ENCODE results near the gene FABP3. TPM values are rescaled to one million over a fixed set of nuclear protein-coding genes. Genes with fewer than 3 reads are reported as not detected.

FABP3 gene
- total RNA-seq, 2 donors from 2014 or later, result 25.0 to 54.1 TPM

GRCh38 chr1:31370565-31370964 lies 2.3 kb downstream of the FABP3 start:
- 85% methylated on average over 4 of the region's 4 CpGs for WGBS
- no peak overlapping the region for H3K27ac ChIP-seq

DNA sequence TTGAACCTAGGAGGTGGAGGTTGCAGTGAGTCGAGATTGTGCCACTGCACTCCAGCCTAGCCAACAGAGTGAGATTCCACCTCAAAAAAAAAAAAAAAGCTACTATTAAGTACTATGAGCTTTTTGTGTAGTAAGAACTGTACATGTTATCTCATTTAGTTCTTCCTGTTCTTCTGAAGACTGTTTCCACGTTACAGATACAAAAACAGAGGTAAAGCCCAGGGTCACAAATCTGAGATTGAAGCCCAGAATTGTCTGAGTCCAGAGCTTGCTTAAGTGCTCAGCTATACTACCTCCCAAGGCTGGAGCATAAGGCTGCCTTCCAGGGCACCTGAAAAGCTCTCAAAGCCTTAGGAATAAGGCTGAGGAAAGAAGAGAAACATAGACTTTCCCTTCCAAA lies 2.9 kb downstream of the FABP3 start:
- H3K27me3 ChIP-seq (replicated peaks; ENCODE audit: insufficient read depth), result no peaks in the 10 kb centered on the region
- no peaks in the 10 kb centered on the region for H3K9me3 ChIP-seq
- TF ChIP-seq, protein P1, sequence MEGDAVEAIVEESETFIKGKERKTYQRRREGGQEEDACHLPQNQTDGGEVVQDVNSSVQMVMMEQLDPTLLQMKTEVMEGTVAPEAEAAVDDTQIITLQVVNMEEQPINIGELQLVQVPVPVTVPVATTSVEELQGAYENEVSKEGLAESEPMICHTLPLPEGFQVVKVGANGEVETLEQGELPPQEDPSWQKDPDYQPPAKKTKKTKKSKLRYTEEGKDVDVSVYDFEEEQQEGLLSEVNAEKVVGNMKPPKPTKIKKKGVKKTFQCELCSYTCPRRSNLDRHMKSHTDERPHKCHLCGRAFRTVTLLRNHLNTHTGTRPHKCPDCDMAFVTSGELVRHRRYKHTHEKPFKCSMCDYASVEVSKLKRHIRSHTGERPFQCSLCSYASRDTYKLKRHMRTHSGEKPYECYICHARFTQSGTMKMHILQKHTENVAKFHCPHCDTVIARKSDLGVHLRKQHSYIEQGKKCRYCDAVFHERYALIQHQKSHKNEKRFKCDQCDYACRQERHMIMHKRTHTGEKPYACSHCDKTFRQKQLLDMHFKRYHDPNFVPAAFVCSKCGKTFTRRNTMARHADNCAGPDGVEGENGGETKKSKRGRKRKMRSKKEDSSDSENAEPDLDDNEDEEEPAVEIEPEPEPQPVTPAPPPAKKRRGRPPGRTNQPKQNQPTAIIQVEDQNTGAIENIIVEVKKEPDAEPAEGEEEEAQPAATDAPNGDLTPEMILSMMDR (IDR thresholded peaks at IDR 0.05), result no peak
- TF ChIP-seq POLR2AphosphoS5 (IDR thresholded peaks at IDR 0.05) (no peak), POLR2A (IDR thresholded peaks at IDR 0.05) (no peak)
- peaks cover 4% of the 10 kb centered on the region for H3K4me1 ChIP-seq (replicated peaks)
- intact Hi-C loops (cut with DNase I), result loop anchor here (5.0 kb wide), 1 partner anchor 73 kb away; the partner anchor contains the start of genes SNRNP40 and ZCCHC17
- DNase-seq (ENCODE audit: low spot score), result no peak
- no peak overlapping the region for H3K27ac ChIP-seq
- no peaks in the 10 kb centered on the region for H3K36me3 ChIP-seq
- 64% methylated on average over 2 of the region's 2 CpGs for WGBS
- H3K4me3 ChIP-seq, result no peak overlapping the region

More at GRCh38 chr1:31370565-31370964, 2.3 kb downstream of the FABP3 start:
- Histone ChIP-seq H3K4me1 (replicated peaks) (peaks cover 4% of the 10 kb centered on the region), H3K36me3 (no peaks in the 10 kb centered on the region), H3K4me3 (no peak overlapping the region), H3K27me3 (replicated peaks; ENCODE audit: insufficient read depth) (no peaks in the 10 kb centered on the region), H3K9me3 (no peaks in the 10 kb centered on the region)
- DNase-seq (ENCODE audit: low spot score), result no peak
- no peak for TF ChIP-seq POLR2A (IDR thresholded peaks at IDR 0.05)
- no peak for TF ChIP-seq POLR2AphosphoS5 (IDR thresholded peaks at IDR 0.05)
- TF ChIP-seq, protein P1 (IDR thresholded peaks at IDR 0.05), result no peak
- intact Hi-C loops (cut with DNase I), result loop anchor here (5.0 kb wide), 1 partner anchor 73 kb away; the partner anchor contains the start of genes SNRNP40 and ZCCHC17

DNA sequence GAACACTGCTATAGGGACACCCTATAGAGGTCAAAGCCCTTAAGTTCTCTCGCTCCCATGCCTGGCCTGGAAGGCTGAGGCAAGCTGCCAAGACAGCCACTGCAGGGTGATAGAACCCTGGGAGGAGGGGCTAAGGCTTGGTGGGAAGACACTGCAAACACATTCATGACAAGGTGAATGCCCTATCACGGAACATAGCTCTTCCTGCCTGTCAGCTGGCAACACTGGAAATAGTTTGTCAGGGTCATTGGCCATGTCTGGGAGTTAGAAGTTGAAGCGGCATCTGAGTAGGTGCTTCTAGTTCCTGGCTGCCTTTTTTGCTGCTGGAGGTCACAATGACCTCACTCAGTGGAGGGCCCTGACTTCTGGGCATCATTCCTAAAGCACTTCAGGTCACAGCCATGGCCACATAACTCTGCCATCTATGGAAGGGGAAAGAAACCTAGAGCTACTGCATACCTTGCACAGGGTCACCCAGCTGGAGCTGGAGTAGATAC lies 4.2 kb downstream of the FABP3 start:
- WGBS, result 73% methylated on average over 3 of the region's 3 CpGs
- no peak overlapping the region for H3K4me3 ChIP-seq
- H3K9me3 ChIP-seq, result no peaks in the 10 kb centered on the region
- intact Hi-C loops (cut with DNase I), result no loop called here
- H3K36me3 ChIP-seq, result peaks cover 0 to 3% of the 10 kb centered on the region in 2 donors
- no peak for DNase-seq (ENCODE audit: low spot score)
- H3K4me1 ChIP-seq (replicated peaks), result no peaks in the 10 kb centered on the region
- no peak overlapping the region for H3K27ac ChIP-seq
- no peaks in the 10 kb centered on the region for H3K27me3 ChIP-seq (replicated peaks; ENCODE audit: insufficient read depth)
- TF ChIP-seq POLR2AphosphoS5 (IDR thresholded peaks at IDR 0.05), result no peak
- TF ChIP-seq, protein P1 (IDR thresholded peaks at IDR 0.05), result no peak
- no peak for TF ChIP-seq POLR2A (IDR thresholded peaks at IDR 0.05)

GRCh38 chr1:31366796-31367195 lies 6.1 kb downstream of the FABP3 start:
- no peak for DNase-seq (ENCODE audit: low spot score)
- Histone ChIP-seq H3K36me3 (peaks cover 0 to 3% of the 10 kb centered on the region in 2 donors), H3K4me3 (no peak overlapping the region), H3K4me1 (replicated peaks) (no peaks in the 10 kb centered on the region), H3K27me3 (replicated peaks; ENCODE audit: insufficient read depth) (no peaks in the 10 kb centered on the region), H3K9me3 (no peaks in the 10 kb centered on the region), H3K27ac (no peak overlapping the region)
- WGBS, result 73% methylated on average over 2 of the region's 2 CpGs
- intact Hi-C loops (cut with DNase I), result no loop called here
- TF ChIP-seq, protein P1 (IDR thresholded peaks at IDR 0.05), result no peak
- no peak for TF ChIP-seq POLR2A (IDR thresholded peaks at IDR 0.05)

GRCh38 chr1:31364561-31365250 lies 8.2 kb downstream of the FABP3 start:
- H3K4me3 ChIP-seq, result no peak overlapping the region
- no peaks in the 10 kb centered on the region for H3K27me3 ChIP-seq (replicated peaks; ENCODE audit: insufficient read depth)
- DNase-seq (ENCODE audit: low spot score), result peak; percentile 25
- H3K4me1 ChIP-seq (replicated peaks), result no peaks in the 10 kb centered on the region
- peaks cover 0 to 3% of the 10 kb centered on the region in 2 donors for H3K36me3 ChIP-seq
- H3K9me3 ChIP-seq, result no peaks in the 10 kb centered on the region
- no peak for TF ChIP-seq POLR2A (IDR thresholded peaks at IDR 0.05)
- TF ChIP-seq, protein P1 (IDR thresholded peaks at IDR 0.05), result no peak
- TF ChIP-seq POLR2AphosphoS5 (IDR thresholded peaks at IDR 0.05), result no peak
- intact Hi-C loops (cut with DNase I), result no loop called here
- 68% methylated on average over 3 of the region's 3 CpGs for WGBS
- no peak overlapping the region for H3K27ac ChIP-seq
